ENCODE results near the gene PCDH18. TPM values are rescaled to one million over a fixed set of nuclear protein-coding genes. Genes with fewer than 3 reads are reported as not detected.
"Not testable (repeated sequence)": the region's sequence is repeated elsewhere in the genome, so short reads cannot be mapped to it uniquely, and the experiment has no call there.

Gene PCDH18
- total and polyA plus RNA-seq, 10 of the 15 experiments (the other 5 are each of a cell fraction or from before 2014, with no cell fraction given): 0.46 to 1.4 (median 0.96) TPM

- intact Hi-C loops (cut with micrococcal nuclease; ENCODE audit: unreplicated experiment); H3K36me3 ChIP-seq (ENCODE audit: control insufficient read depth in 2 of 2, insufficient read depth in 2 of 2, low read length in 1 of 2); SMC1A ChIA-PET (ENCODE audit: uncharacterized antibody, unreplicated experiment); FAIRE-seq; POLR2A ChIA-PET; H3K4me2 ChIP-seq (ENCODE audit: control insufficient read depth, insufficient read depth); H3K79me2 ChIP-seq (ENCODE audit: control insufficient read depth, insufficient read depth, low read length); ATAC-seq; DNase-seq (ENCODE audit: low read depth, low spot score); H4K20me1 ChIP-seq (ENCODE audit: control insufficient read depth, insufficient read depth); H3K27me3 ChIP-seq (replicated peaks in 1 of 2; ENCODE audit: control insufficient read depth in 2 of 2, insufficient read depth in 2 of 2, low read length in 1 of 2); H3K27ac ChIP-seq (ENCODE audit: control insufficient read depth, insufficient read depth); H3K9ac ChIP-seq (ENCODE audit: control insufficient read depth, insufficient read depth, low read length); H3K4me1 ChIP-seq (ENCODE audit: control insufficient read depth, insufficient read depth, low read length); RAD21 ChIA-PET (ENCODE audit: unreplicated experiment); H3K9me3 ChIP-seq (replicated peaks; ENCODE audit: control insufficient read depth, insufficient read depth, low read length); H2AFZ ChIP-seq (ENCODE audit: control insufficient read depth, low read depth, low read length); H3K4me3 ChIP-seq; CTCF ChIA-PET; BruUV-seq (replicated peaks); in situ Hi-C loops (cut with MboI): not testable (repeated sequence)
- WGBS (ENCODE audit: insufficient coverage, insufficient replicate concordance, low lambda C conversion rate, missing lambda C conversion rate): 25% methylated on average over 11 of the region's 11 CpGs
Measured at GRCh38 chr4:137483313-137483959, 48.9 kb downstream of the PCDH18 start.

GRCh38 chr4:137479657-137480056 lies 52.6 kb downstream of the PCDH18 start:
- in situ Hi-C loops (cut with MboI); H3K79me2 ChIP-seq (ENCODE audit: control insufficient read depth, insufficient read depth, low read length); H3K4me1 ChIP-seq (ENCODE audit: control insufficient read depth, insufficient read depth, low read length); SMC1A ChIA-PET (ENCODE audit: uncharacterized antibody, unreplicated experiment); H4K20me1 ChIP-seq (ENCODE audit: control insufficient read depth, insufficient read depth); H3K27ac ChIP-seq (ENCODE audit: control insufficient read depth, insufficient read depth); CTCF ChIA-PET; H3K9ac ChIP-seq (ENCODE audit: control insufficient read depth, insufficient read depth, low read length); H3K4me2 ChIP-seq (ENCODE audit: control insufficient read depth, insufficient read depth); BruUV-seq (replicated peaks); H3K36me3 ChIP-seq (ENCODE audit: control insufficient read depth in 2 of 2, insufficient read depth in 2 of 2, low read length in 1 of 2); DNase-seq (ENCODE audit: low read depth, low spot score); H3K27me3 ChIP-seq (replicated peaks in 1 of 2; ENCODE audit: control insufficient read depth in 2 of 2, insufficient read depth in 2 of 2, low read length in 1 of 2); intact Hi-C loops (cut with micrococcal nuclease; ENCODE audit: unreplicated experiment); H3K4me3 ChIP-seq; H3K9me3 ChIP-seq (replicated peaks; ENCODE audit: control insufficient read depth, insufficient read depth, low read length); H2AFZ ChIP-seq (ENCODE audit: control insufficient read depth, low read depth, low read length); POLR2A ChIA-PET; ATAC-seq; RAD21 ChIA-PET (ENCODE audit: unreplicated experiment); FAIRE-seq: not testable (repeated sequence)
- TF ChIP-seq SPI1 (IDR thresholded peaks at IDR 0.05; ENCODE audit: borderline replicate concordance, insufficient read depth, low read depth, low read length): peak; percentile 60; the same call in 1 of the 2 replicates
- 34% methylated on average over 5 of the region's 5 CpGs for WGBS (ENCODE audit: insufficient coverage, insufficient replicate concordance, low lambda C conversion rate, missing lambda C conversion rate)
